GM12878 (cell line): ENCODE data around the gene DEF6. TPM values are rescaled to one million over a fixed set of nuclear protein-coding genes. Genes with fewer than 3 reads are reported as not detected.
A peak's percentile ranks its signal among the peaks of the same experiment; 100 is the strongest.

ENCODE experiments used
- BHLHE40 ChIP-seq, 2 experiments: fragments of 450-650 bp in 1 of 2; IDR thresholded peaks; 2 replicates each; pipeline ENCODE4 v1.6.1; 2011 to 2017; ENCODE audit warnings: low read depth in 2 of 2, borderline replicate concordance in 1 of 2, improper control_type of control experiment in 1 of 2, low read length in 1 of 2, mild to moderate bottlenecking in 1 of 2
- FOXM1 ChIP-seq: IDR thresholded peaks from 2 replicates; pipeline ENCODE4 v1.6.1; 2012; ENCODE audit warnings: low read depth, mild to moderate bottlenecking, inconsistent platforms, low read length, moderate library complexity
- NFYB ChIP-seq: IDR thresholded peaks from 2 replicates; pipeline ENCODE4 v1.6.1; 2011; ENCODE audit warnings: low read depth, mild to moderate bottlenecking, low read length, improper control_type of control experiment, moderate library complexity; ENCODE audit not compliant: insufficient read depth
- SMAD5 ChIP-seq: IDR thresholded peaks from 2 replicates; pipeline ENCODE4 v1.6.1; 2016; ENCODE audit warnings: antibody characterized with exemption, low read depth
- ZNF24 ChIP-seq: fragments of 450-650 bp; IDR thresholded peaks from 2 replicates; pipeline ENCODE4 v1.6.1; 2017; ENCODE audit warnings: antibody characterized with exemption, mild to moderate bottlenecking
- polyA plus RNA-seq, 11 experiments: library from polyadenylated mRNA; depleted of rRNA in 4 of 11; unstranded in 6 of 11; stranded (reverse) in 5 of 11; fragments of >200 nt; fragmentation: Nextera tagmentation in 4 of 11; fragmentation: Illumina TruSeq in 1 of 11; extraction: Ambion mirVana in 4 of 11; extraction: Trizol in 1 of 11; gene quantifications; 1 replicate in 1 of 11; 2 replicates in 10 of 11; pipeline versions ENCODE4 v1.2.1 to v1.2.3, GENCODE V29; 2011 to 2016; ENCODE audit warnings: inconsistent platforms in 2 of 11, missing spikeins in 2 of 11, low read depth in 1 of 11
- total RNA-seq, 4 experiments: library from RNA; depleted of rRNA in 3 of 4; stranded (reverse); fragments of >200 nt in 3 of 4; fragmentation: Illumina TruSeq in 1 of 4; extraction: Trizol in 1 of 4; gene quantifications; 2 replicates each; pipeline versions ENCODE4 v1.2.1 to v1.2.3, GENCODE V29; 2013 to 2021
- TF ChIP-seq, protein P1 (sequence below): fragments of 450-650 bp; IDR thresholded peaks from 2 replicates; pipeline ENCODE4 v1.6.1; 2017; ENCODE audit warnings: mild to moderate bottlenecking, moderate library complexity
- TF ChIP-seq, protein P2 (sequence below): fragments of 450-650 bp; IDR thresholded peaks from 2 replicates; pipeline ENCODE4 v1.6.1; 2017; ENCODE audit warnings: mild to moderate bottlenecking, low read depth, inconsistent platforms; ENCODE audit not compliant: poor library complexity, severe bottlenecking
- TF ChIP-seq, protein P3 (sequence below): fragments of 450-650 bp; IDR thresholded peaks from 2 replicates; pipeline ENCODE4 v1.6.1; 2014; ENCODE audit warnings: mild to moderate bottlenecking
- TF ChIP-seq, protein P4 (sequence below): fragments of 450-650 bp; conservative IDR thresholded peaks from 2 replicates; pipeline ENCODE4 v1.6.1; 2017; ENCODE audit warnings: mild to moderate bottlenecking, moderate library complexity
- TF ChIP-seq, protein P5 (sequence below): fragments of 450-650 bp; formaldehyde crosslinking; IDR thresholded peaks from 2 replicates; pipeline ENCODE4 v1.4.0; 2022; ENCODE audit warnings: mild to moderate bottlenecking, moderate library complexity

Gene DEF6
- total and polyA plus RNA-seq, 10 of the 15 experiments (the other 5 are each of a cell fraction or from before 2014, with no cell fraction given): 3.3 to 69.5 (median 48.8) TPM

DNA sequence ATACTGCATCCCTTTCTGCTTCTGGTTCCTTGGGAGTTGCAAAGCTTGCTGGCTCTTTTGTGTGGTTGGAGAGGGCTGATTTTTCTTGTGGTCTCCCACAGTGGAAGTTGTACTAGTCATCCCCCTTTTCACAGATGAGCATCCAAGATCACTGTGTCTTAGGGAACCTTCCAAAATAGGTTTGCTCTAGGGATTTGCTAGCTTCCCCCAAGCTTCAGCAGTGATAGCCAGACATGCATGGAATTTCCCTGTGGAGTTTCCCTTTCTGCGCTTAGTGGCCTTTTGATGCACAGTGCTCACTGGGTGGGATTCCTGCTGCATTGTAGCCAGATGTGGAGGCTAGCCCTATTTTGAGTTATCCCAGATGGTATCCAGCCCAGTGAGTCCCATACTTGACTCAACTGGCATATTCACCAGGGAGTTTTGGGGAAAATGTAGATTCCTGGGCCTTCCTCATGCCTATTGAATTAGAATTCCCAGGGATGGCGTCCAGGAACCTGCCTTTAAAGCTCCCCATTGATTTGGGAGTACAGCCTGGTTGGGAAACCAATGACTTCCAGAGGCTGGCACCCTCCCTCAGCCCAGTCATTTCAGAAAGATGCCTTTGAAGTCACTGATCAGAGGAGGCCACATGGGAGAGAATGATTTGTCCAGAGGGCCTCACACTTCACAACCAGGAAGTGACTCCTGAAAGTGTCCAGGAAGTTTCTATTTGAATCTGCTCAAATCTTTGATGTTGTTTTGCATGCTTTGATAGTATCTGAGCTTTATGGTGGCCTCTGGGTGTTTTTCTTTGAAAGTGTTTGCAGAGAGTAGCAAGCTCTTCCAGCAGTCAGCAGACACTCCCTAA is 70.6 kb downstream of the DEF6 start (continued):
- TF ChIP-seq, protein P1, sequence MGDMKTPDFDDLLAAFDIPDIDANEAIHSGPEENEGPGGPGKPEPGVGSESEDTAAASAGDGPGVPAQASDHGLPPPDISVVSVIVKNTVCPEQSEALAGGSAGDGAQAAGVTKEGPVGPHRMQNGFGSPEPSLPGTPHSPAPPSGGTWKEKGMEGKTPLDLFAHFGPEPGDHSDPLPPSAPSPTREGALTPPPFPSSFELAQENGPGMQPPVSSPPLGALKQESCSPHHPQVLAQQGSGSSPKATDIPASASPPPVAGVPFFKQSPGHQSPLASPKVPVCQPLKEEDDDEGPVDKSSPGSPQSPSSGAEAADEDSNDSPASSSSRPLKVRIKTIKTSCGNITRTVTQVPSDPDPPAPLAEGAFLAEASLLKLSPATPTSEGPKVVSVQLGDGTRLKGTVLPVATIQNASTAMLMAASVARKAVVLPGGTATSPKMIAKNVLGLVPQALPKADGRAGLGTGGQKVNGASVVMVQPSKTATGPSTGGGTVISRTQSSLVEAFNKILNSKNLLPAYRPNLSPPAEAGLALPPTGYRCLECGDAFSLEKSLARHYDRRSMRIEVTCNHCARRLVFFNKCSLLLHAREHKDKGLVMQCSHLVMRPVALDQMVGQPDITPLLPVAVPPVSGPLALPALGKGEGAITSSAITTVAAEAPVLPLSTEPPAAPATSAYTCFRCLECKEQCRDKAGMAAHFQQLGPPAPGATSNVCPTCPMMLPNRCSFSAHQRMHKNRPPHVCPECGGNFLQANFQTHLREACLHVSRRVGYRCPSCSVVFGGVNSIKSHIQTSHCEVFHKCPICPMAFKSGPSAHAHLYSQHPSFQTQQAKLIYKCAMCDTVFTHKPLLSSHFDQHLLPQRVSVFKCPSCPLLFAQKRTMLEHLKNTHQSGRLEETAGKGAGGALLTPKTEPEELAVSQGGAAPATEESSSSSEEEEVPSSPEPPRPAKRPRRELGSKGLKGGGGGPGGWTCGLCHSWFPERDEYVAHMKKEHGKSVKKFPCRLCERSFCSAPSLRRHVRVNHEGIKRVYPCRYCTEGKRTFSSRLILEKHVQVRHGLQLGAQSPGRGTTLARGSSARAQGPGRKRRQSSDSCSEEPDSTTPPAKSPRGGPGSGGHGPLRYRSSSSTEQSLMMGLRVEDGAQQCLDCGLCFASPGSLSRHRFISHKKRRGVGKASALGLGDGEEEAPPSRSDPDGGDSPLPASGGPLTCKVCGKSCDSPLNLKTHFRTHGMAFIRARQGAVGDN: no peak
- TF ChIP-seq, protein P2, sequence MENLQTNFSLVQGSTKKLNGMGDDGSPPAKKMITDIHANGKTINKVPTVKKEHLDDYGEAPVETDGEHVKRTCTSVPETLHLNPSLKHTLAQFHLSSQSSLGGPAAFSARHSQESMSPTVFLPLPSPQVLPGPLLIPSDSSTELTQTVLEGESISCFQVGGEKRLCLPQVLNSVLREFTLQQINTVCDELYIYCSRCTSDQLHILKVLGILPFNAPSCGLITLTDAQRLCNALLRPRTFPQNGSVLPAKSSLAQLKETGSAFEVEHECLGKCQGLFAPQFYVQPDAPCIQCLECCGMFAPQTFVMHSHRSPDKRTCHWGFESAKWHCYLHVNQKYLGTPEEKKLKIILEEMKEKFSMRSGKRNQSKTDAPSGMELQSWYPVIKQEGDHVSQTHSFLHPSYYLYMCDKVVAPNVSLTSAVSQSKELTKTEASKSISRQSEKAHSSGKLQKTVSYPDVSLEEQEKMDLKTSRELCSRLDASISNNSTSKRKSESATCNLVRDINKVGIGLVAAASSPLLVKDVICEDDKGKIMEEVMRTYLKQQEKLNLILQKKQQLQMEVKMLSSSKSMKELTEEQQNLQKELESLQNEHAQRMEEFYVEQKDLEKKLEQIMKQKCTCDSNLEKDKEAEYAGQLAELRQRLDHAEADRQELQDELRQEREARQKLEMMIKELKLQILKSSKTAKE: no peak
- TF ChIP-seq ZNF24: no peak
- no peak for TF ChIP-seq SMAD5
- peak in 1 of 2 experiments; percentile 35; a peak in 1 of 4 replicates for TF ChIP-seq BHLHE40 (IDR thresholded peaks at IDR 0.05; ENCODE audit: borderline replicate concordance in 1 of 2, low read depth in 2 of 2, low read length in 1 of 2)
- peak; percentile 67; the same call in 1 of the 2 replicates for TF ChIP-seq FOXM1
- TF ChIP-seq, protein P3, sequence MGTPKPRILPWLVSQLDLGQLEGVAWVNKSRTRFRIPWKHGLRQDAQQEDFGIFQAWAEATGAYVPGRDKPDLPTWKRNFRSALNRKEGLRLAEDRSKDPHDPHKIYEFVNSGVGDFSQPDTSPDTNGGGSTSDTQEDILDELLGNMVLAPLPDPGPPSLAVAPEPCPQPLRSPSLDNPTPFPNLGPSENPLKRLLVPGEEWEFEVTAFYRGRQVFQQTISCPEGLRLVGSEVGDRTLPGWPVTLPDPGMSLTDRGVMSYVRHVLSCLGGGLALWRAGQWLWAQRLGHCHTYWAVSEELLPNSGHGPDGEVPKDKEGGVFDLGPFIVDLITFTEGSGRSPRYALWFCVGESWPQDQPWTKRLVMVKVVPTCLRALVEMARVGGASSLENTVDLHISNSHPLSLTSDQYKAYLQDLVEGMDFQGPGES: no peak
- TF ChIP-seq NFYB: peak; percentile 61; the same call in 1 of the 2 replicates
- TF ChIP-seq, protein P4, sequence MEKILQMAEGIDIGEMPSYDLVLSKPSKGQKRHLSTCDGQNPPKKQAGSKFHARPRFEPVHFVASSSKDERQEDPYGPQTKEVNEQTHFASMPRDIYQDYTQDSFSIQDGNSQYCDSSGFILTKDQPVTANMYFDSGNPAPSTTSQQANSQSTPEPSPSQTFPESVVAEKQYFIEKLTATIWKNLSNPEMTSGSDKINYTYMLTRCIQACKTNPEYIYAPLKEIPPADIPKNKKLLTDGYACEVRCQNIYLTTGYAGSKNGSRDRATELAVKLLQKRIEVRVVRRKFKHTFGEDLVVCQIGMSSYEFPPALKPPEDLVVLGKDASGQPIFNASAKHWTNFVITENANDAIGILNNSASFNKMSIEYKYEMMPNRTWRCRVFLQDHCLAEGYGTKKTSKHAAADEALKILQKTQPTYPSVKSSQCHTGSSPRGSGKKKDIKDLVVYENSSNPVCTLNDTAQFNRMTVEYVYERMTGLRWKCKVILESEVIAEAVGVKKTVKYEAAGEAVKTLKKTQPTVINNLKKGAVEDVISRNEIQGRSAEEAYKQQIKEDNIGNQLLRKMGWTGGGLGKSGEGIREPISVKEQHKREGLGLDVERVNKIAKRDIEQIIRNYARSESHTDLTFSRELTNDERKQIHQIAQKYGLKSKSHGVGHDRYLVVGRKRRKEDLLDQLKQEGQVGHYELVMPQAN: no peak
- TF ChIP-seq, protein P5, sequence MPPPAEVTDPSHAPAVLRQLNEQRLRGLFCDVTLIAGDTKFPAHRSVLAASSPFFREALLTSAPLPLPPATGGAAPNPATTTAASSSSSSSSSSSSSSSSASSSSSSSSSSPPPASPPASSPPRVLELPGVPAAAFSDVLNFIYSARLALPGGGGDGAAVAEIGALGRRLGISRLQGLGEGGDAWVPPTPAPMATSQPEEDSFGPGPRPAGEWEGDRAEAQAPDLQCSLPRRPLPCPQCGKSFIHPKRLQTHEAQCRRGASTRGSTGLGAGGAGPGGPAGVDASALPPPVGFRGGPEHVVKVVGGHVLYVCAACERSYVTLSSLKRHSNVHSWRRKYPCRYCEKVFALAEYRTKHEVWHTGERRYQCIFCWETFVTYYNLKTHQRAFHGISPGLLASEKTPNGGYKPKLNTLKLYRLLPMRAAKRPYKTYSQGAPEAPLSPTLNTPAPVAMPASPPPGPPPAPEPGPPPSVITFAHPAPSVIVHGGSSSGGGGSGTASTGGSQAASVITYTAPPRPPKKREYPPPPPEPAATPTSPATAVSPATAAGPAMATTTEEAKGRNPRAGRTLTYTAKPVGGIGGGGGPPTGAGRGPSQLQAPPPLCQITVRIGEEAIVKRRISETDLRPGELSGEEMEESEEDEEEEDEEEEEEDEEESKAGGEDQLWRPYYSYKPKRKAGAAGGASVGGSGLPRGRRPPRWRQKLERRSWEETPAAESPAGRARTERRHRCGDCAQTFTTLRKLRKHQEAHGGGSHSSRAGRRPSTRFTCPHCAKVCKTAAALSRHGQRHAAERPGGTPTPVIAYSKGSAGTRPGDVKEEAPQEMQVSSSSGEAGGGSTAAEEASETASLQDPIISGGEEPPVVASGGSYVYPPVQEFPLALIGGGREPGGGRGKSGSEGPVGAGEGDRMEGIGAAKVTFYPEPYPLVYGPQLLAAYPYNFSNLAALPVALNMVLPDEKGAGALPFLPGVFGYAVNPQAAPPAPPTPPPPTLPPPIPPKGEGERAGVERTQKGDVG (CRISPR knock-in tag): no peak
